Mesothelial cell of epicardium (in vitro differentiated cells): ENCODE results near the gene ATP5MC2. TPM values are rescaled to one million over a fixed set of nuclear protein-coding genes. Genes with fewer than 3 reads are reported as not detected.
"Not testable (repeated sequence)": the region's sequence is repeated elsewhere in the genome, so short reads cannot be mapped to it uniquely, and the experiment has no call there.

Experiments
- DNase-seq, 2 experiments: peaks; one replicate each; pipeline ENCODE4 v3.0.0; 2021; ENCODE audit warnings: low spot score in 2 of 2; ENCODE audit not compliant: unreplicated experiment in 2 of 2
- H3K27ac Mint-ChIP-seq: 2 replicates; pipeline ENCODE4 v1.8.0; 2021; ENCODE audit warnings: mixed read lengths
- H3K27me3 Mint-ChIP-seq: 2 replicates; pipeline ENCODE4 v1.8.0; 2021; ENCODE audit warnings: low read depth, mixed read lengths
- H3K36me3 Mint-ChIP-seq: 2 replicates; pipeline ENCODE4 v1.8.0; 2021; ENCODE audit warnings: mixed read lengths
- H3K4me1 Mint-ChIP-seq: 2 replicates; pipeline ENCODE4 v1.8.0; 2021; ENCODE audit warnings: mixed read lengths
- H3K4me3 Mint-ChIP-seq: 2 replicates; pipeline ENCODE4 v1.8.0; 2021; ENCODE audit warnings: mild to moderate bottlenecking, moderate library complexity, mixed read lengths
- H3K9me3 Mint-ChIP-seq: 2 replicates; pipeline ENCODE4 v1.8.0; 2021; ENCODE audit warnings: mixed read lengths
- CTCF ChIP-seq: fragments of 200-600 bp; sonication (generic); IDR thresholded peaks from one replicate; pipeline ENCODE4 v1.5.0; 2021; ENCODE audit warnings: antibody characterized with exemption; ENCODE audit not compliant: unreplicated experiment
- total RNA-seq: library from RNA; stranded (reverse); gene quantifications from 3 replicates; pipeline ENCODE4 v1.2.1, GENCODE V29; 2021

Gene ATP5MC2
- total RNA-seq, 1 donor from 2014 or later: 356 TPM

- no peak for TF ChIP-seq CTCF
- peaks cover 25% of the 10 kb centered on the region for H3K27me3 Mint-ChIP-seq
- peaks cover 13% of the 10 kb centered on the region for H3K4me1 Mint-ChIP-seq
- no peak overlapping the region for H3K4me3 Mint-ChIP-seq
- DNase-seq: no peak
- H3K9me3 Mint-ChIP-seq: peaks cover 3% of the 10 kb centered on the region
- H3K27ac Mint-ChIP-seq: peak overlapping the region; percentile 67
- no peaks in the 10 kb centered on the region for H3K36me3 Mint-ChIP-seq
Measured at GRCh38 chr12:53686436-53686835, 10.6 kb upstream of the ATP5MC2 start.

GRCh38 chr12:53684654-53685220 lies 8.9 kb upstream of the ATP5MC2 start:
- no peak overlapping the region for H3K27ac Mint-ChIP-seq
- H3K27me3 Mint-ChIP-seq: peaks cover 11% of the 10 kb centered on the region
- H3K4me3 Mint-ChIP-seq: no peak overlapping the region
- peaks cover 3% of the 10 kb centered on the region for H3K9me3 Mint-ChIP-seq
- H3K36me3 Mint-ChIP-seq: no peaks in the 10 kb centered on the region
- peaks cover 13% of the 10 kb centered on the region for H3K4me1 Mint-ChIP-seq
- TF ChIP-seq CTCF: no peak
- no peak for DNase-seq

- no peaks in the 10 kb centered on the region for H3K36me3 Mint-ChIP-seq
- peaks cover 15% of the 10 kb centered on the region for H3K4me1 Mint-ChIP-seq
- TF ChIP-seq CTCF: no peak
- no peak for DNase-seq
- no peak overlapping the region for H3K27ac Mint-ChIP-seq
- peaks cover 3% of the 10 kb centered on the region for H3K9me3 Mint-ChIP-seq
- peaks cover 6% of the 10 kb centered on the region for H3K27me3 Mint-ChIP-seq
- H3K4me3 Mint-ChIP-seq: no peak overlapping the region
Measured at GRCh38 chr12:53683983-53684382, 8.1 kb upstream of the ATP5MC2 start.

GRCh38 chr12:53683494-53683893 lies 7.6 kb upstream of the ATP5MC2 start:
- Mint-ChIP-seq H3K36me3 (no peaks in the 10 kb centered on the region), H3K4me3 (no peak overlapping the region), H3K9me3 (peaks cover 3% of the 10 kb centered on the region), H3K4me1 (peaks cover 20% of the 10 kb centered on the region), H3K27me3 (peaks cover 3% of the 10 kb centered on the region), H3K27ac (no peak overlapping the region)
- TF ChIP-seq CTCF: no peak
- no peak for DNase-seq

- not testable (repeated sequence) for H3K4me3 Mint-ChIP-seq, H3K36me3 Mint-ChIP-seq, H3K27me3 Mint-ChIP-seq, H3K9me3 Mint-ChIP-seq, H3K27ac Mint-ChIP-seq, DNase-seq
- H3K4me1 Mint-ChIP-seq: peaks cover 34% of the 10 kb centered on the region
Measured at GRCh38 chr12:53680061-53680460, 4.2 kb upstream of the ATP5MC2 start.

GRCh38 chr12:53677800-53678148 lies 1.9 kb upstream of the ATP5MC2 start:
- TF ChIP-seq CTCF: no peak
- Mint-ChIP-seq H3K27me3 (no peaks in the 10 kb centered on the region), H3K9me3 (peaks cover 3% of the 10 kb centered on the region), H3K27ac (peak overlapping the region; percentile 99), H3K4me1 (peaks cover 40% of the 10 kb centered on the region), H3K4me3 (peak overlapping the region; percentile 95), H3K36me3 (peaks cover 11% of the 10 kb centered on the region)
- DNase-seq: no peak
